Fibroblast of skin of abdomen (primary cell): ENCODE data around the gene TSPO2. TPM values are rescaled to one million over a fixed set of nuclear protein-coding genes. Genes with fewer than 3 reads are reported as not detected.
"Not testable (repeated sequence)": the region's sequence is repeated elsewhere in the genome, so short reads cannot be mapped to it uniquely, and the experiment has no call there.

Experiments
- DNase-seq: peaks from one replicate; pipeline ENCODE4 v3.0.0-alpha.2; 2013
- polyA plus RNA-seq, 2 experiments: library from polyadenylated mRNA; unstranded; fragments of 120-200 nt; gene quantifications; one replicate each; pipeline ENCODE4 v1.2.1, GENCODE V29; 2013; ENCODE audit not compliant: insufficient read length in 2 of 2

TSPO2 gene, protein sequence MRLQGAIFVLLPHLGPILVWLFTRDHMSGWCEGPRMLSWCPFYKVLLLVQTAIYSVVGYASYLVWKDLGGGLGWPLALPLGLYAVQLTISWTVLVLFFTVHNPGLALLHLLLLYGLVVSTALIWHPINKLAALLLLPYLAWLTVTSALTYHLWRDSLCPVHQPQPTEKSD
- not detected for polyA plus RNA-seq (2013, experiment 1 of 2; ENCODE audit: insufficient read length)
- not detected for polyA plus RNA-seq (2013, experiment 2 of 2; ENCODE audit: insufficient read length)

DNA sequence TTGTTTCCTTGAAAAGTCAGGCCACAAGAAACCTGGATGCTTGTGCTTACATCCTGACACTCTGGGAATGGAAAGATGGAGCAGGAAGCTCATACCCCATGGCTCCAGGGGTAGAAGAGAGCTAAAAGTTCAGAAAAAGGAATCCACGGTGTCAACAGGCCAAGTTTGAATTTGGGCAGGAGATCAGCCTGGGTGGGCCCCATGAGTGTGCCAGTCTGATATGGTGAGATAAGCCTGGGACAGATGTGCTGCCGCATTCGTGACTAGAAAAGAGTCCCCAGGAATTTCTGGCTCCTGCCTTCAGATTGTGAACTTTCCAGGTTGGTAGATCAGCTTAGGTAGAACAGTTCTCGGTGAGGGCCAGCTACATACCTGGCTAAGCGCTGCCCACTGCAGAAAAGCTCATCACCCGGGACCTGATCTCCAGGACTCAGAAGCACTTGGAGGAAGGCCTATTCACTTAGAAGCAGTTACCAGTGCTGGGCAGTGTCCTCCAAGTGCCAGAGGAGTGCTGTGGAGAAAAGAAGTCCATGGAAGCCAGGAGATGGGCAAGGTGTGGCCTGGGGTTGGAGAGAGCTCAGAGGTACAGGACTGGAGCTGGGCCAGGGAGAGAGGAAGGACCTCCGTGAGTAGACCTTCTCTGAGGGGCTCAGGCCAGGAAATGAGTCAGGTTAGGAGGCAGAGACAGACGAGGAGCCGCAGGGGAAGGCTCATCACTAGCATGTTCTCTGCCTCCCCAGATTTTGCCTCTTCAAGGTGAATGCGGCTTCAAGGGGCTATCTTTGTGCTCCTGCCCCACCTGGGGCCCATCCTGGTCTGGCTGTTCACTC is at the start of gene TSPO2:
TSS of gene TSPO2 (plus strand) at position 242 of the 830 bp plus-strand sequence. CDS start at position 761, 519 bp downstream.
- no peak for DNase-seq

DNA sequence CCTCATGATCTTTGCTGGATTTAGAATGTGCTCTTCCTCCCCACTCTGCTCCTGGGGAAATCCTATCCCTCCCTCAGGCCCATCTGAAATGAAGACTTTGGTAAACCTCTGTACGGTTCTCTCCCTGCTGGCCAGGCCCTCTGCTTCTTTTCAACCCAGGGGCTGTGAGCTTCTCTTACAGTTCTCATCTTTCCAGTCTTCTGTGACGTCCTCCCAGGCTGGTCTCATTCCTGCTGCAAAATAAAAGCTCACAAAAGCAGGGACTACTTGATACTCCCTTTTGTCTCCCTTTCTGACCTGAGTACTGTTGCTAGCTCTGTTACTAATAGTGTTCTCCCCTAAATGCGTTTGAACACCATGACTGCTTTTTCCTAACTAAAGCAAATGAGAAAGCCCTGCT is 49.5 kb upstream of the TSPO2 start:
- DNase-seq, result no peak

DNA sequence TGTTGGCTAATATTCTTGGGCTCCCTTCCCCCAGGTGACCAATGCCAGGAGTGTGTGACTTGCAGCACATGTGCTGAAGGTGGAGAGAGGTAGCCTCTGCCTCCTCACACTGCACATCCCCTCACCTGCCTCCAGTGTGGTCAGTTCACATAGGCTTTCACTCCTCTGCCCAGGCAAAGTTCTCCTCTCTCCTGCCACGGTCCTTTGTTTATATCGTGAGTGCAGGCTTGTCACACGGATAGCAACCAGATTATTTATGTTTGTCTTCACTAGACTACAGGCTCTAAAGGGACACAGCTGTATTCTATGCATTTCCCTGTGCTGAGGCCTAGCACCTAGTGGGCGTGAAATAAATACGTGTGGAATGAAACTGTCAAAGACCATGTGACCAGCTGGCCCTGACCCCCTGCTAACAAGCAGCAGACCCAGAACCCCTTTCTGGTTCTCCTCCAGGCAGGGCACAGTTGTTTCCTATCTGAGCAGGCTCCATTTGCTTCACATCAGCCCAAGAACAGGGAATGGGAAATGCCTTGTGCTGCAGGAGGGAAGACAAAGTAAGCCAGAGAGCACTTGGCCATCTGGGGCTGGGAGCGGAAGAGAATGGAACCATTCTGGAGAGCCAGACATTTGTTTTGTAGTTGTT is 45.6 kb upstream of the TSPO2 start:
- DNase-seq, result peak; percentile 5

DNA sequence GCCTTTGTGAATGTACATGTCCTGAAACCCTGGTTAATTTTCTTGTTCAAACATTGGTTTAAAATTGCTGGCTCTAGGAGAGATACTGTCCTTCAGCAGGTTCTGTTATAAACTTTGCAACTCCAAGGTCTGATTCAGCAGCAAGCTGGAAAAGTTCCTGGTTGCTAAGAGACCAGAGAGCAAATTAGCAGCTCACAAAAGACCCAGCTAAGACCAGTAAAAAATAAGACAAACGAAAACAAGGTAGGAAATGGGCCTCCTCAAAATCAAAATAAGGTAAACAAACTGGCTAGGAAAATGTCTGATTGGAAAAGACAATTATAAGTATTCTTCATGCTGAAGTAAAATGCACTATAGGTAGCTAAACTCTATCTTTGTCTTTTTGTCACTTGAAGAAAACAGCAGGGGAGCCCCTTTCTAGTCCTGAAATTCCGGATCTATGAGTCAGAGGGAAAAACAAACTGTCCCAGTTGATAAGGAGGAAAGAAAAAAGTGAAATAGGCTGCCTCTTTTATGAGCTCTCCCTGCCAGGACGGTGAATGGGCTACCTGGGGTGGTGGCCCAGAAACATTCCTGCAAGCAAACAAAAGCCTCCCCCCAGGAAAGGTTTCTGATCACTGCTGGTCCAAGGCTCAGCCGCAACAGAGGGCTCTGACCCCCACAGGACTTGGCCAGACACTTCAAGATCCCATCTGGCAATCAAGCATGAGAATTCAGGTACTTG is 44.9 kb upstream of the TSPO2 start:
- DNase-seq, result peak; percentile 57

DNA sequence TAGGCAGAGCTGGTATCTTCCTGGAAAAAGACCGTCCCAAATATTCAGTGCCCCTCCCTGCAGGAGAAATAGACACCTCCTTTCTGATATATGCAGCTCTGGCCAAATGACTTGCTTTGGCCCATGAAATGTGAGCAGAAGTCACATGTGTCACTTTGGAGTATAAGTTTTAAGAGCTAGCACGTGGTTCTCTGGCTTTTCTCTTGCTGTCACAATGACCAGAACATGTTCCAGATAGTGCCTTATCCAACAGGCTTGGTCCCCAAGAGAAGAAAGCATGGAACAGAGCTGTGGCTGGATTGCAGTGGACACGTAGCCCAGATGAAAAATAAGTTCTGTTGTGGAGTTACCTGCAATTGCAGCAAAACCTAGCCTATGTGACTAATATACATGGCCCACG is 43.6 kb upstream of the TSPO2 start:
- DNase-seq, result no peak

DNA sequence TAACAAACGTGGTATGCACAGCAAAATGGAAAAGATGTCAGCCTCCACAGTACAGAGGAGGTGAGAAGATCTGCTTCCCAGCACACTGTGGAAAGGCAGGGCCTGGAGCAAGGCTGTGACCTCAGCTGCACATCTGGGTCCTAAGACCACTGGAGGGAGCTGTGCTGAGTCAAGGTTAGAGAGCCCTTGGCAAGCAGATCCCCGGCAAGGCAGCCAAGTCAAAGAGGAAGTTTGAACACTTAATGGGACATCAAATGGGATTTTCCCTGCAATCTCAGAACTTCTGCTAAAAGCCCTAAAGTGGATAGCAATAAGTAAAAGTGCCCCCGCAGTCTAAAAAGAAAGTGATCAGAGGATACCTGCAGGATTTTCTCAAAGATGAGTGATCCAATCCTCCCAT is 42.7 kb upstream of the TSPO2 start:
- peak; percentile 37 for DNase-seq

DNA sequence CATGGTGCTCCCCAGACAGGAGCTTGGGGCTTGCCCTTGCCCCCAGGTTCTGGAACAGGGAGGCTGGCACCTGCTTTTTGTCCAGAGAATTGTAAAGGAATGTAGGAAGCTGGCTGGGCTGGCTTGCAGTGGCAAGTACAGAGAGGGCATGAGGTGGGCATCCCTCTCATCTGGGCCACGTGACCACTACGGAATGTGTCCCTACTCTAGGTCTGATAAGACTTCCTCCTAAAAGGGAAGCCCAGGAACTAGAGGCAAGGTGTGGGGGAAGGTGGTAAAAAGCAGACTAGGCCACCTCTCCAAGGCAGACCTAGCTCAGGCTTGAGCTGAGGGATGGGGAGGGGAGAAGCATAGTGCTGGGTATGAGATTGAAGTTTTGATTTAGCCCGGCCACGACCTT is 42.0 kb upstream of the TSPO2 start:
- DNase-seq, result no peak

DNA sequence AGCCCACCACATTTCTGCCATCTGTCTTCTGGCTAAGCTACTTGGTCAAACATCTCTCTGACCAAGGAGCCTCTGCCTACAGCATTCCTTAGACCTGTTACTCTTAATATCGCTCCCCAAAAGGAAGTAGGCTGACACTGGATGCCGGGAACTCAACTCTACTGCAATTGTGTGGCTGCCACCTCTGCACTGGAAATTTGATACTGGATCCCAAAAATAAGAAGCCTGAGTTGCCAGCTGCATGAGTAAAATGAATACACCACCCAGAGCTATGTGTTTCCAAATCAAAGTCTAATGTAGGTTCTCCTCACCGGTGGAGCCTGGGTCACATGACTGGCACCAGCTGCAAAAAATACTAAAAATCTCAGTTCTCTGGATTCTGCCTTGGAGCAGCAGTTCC is 40.1 kb upstream of the TSPO2 start:
- DNase-seq, result no peak

DNA sequence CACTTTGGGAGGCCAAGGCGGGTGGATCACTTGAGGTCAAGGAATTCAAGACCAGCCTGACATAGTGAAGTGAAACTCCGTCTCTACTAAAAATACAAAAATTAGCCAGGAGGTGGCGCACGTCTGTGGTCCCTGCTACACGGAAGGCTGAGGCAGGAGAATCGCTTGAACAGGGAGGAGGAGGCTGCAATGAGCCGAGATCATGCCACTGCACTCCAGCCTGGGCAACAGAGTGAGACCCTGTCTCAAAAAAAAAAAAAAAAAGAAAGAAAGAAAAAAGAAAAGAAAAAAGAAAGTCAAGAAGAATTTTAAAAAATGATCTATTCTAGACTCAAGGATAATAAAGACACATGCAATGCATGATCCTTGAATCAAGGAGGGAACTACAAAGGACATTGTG is 36.0 kb upstream of the TSPO2 start:
- peak; percentile 45 for DNase-seq

DNA sequence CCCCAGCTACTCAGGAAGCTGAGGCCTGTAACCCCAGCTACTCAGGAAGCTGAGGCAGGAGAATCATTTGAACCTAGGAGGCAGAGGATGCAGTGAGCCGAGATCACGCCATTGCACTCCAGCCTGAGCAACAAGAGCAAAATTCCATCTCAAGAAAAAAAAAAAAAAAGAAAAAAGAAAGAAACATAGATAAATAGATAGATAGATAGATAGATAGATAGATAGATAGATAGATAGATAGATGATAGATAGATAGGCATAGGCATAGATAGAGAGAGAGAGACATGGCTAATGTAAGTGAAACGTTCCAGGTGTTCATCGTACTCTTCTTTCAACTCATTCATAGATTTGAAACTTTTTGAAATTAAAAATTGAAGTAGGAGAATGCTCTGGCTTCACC is 35.3 kb upstream of the TSPO2 start:
- not testable (repeated sequence) for DNase-seq

DNA sequence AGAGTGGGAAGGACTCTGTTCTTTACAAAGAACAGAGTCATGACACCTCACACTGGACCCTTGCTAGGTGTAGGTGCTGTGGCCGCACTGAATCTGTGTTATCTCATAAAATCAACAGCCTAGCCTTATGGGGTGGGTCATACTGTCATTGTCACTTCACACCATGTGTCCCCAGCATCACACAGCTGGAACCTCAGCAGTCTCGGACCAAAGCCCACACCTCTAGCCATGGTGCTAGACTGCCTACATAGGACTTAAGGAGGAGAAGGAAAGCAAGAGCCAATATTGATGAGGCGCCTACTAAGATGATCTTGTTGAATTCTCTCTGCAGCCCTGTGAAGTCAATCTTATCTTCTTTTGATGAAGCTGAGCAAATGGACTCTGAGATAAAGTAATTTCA is 34.3 kb upstream of the TSPO2 start:
- no peak for DNase-seq

DNA sequence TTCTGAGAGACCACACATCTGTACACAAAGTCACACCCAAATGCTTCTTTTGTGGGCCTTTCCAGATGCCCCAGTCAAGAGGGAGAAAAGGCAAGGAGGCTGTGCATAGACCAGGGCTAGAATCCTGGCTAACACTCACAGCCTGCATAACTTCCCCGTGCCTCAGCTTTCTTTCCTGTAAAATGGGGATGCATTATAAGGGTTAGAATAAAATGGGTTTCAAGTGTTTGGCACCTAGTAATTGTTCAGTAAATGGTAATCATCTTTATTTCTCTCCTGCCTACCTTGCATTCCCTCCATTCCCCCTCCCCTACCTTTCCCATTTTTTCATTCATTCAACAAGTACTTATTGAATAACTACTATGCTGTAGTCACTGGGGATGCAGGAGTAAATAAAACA is 32.6 kb upstream of the TSPO2 start:
- DNase-seq, result no peak

DNA sequence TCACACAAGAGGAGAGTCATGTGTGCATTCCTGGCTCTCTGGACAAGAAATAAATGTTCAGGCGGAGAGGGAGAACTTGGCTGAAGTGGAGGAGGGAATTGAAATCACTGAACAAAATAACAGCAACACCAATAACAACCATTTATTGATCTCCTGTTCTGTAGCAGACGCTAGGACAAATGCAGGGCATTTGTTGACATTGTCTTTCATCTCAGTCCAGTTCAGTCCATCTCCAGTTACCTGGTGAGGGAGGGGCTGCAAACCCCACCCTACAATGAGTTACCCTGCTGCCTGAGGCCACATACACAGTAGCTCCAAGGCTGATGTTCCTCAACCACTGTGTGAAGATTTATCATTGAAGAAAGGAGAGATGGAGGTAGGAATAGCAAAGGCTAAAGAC is 30.6 kb upstream of the TSPO2 start:
- DNase-seq, result no peak

DNA sequence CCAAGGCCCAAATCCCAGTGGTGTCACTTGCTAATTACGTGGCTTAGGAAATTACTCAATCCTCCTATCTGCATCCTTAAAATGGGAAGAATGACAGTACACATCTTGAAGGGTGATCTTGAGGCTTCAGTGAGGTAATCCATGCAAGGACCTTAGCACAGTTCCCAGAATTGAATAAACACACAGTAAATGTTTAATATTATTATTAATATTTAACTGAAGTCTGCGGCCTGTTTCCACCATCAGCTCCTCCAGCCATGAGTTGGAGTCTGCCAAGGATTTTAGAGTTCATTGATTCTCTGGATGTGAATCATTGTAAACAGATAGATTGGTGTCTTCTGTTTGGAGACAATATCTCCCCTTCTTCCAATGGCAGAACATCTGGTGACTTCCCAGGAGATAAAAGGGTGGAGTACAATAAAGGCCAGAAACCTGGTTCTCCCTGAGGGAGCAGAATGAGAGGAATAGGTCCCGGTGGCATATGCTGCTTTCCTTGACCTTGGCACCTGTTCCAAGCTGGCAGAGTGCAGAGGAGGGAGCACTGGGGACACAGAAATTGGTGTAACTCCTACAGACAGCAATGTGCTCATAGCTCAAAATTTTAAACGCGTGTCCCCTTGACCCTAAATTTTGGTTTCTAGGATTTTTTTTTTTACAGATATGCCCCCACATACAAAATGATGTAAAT is 28.7 kb upstream of the TSPO2 start:
- no peak for DNase-seq

DNA sequence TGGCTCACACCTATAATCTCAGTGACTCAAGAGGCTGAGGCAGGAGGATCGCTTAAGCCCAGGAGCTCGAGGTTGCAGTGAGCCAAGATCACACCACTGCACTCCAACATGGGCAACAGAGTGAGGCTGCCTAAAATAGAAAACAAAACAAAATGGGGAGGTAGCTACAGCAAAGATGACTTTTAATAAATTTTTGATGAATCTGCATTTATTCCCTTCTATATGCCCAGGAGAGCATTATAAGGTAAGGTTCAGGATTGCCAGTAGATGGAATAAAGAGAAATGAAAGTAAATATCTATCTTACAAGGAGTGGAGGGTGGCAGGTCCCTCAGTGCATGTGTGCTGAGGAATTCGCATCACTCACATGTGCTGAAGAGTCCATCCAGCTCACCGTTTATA is 27.5 kb upstream of the TSPO2 start:
- no peak for DNase-seq

DNA sequence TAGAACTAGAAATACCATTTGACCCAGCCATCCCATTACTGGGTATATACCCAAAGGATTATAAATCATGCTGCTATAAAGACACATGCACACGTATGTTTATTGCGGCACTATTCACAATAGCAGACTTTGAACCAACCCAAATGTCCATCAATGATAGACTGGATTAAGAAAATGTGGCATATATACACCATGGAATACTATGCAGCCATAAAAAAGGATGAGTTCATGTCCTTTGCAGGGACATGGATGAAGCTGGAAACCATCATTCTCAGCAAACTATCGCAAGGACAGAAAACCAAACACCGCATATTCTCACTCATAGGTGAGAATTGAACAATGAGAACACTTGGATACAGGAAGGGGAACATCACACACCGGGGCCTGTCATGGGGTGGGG is 26.4 kb upstream of the TSPO2 start:
- not testable (repeated sequence) for DNase-seq

DNA sequence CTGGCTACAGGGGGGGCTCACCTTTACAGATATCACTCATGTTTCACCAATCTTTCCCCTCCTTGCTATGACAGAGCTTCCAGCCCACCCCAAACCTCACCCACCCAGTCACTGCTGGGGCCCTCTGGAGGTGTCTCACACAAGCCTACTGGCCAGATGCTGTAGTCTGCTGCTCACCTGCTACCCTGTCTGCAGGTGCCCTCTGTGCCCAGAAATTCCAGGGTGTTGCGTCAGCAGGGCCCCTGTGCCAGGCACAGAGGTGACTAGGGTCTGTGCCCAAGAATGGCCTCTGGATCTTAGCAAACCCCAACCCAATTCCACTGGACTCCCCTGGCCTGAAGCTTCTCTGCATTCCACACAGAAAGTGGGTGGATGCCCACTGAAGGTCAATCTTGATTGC is 24.6 kb upstream of the TSPO2 start:
- no peak for DNase-seq

DNA sequence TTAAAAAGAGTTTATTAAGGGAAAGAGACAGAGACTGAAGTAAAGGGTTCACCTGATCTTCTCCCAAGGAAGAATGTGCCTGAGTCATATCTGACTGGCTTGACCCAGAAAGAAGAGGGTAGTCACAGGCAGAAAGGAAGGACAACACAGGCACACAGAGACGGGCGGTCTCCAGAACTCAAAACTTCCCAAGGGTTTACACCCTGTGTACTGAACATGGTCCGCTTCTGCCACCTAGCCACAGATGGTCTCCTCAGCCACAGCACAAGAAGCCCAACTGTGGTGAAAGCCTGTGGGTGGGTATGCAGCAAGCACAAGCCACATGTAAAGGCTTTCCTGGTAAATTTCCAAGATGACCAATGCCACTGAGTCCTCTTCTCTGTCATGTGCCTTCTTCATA is 20.4 kb upstream of the TSPO2 start:
- DNase-seq, result peak; percentile 79

DNA sequence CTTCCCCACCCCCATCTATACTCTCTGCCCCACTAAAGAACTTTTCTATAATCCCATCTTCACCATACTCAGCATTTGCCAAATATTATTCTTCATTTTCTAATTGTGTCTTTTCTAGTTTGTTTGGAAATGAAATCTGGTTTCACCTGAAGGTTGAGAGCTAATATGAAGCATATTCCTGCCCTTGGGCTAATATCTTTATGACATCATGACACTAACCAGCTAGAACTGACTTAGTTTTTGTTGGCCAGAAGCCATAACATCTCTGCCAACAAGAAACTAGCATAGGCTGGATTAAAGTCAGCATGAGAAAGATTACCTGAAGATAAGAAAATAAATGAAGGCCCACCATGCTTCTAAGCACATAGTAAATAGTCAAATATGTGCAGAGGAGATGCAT is 20.0 kb upstream of the TSPO2 start:
- no peak for DNase-seq

DNA sequence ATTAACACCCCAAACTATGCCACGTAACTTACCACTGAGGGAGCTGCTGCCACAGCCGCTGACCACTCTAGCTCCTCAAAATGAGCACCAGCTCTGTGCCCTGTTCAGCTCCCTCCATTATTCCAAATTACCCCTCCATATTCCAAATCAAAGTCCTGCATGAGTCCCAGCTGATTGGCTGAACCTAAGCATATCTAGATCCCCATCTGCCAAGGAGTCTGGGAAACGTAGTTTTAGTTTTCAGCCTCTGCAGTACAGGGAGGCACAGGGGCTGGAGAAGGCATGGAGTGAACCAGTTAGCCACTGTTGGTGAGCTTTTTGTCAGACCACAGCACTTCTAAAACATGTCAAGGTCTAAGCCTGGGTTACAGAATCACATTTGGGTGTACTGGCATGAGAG is 19.2 kb upstream of the TSPO2 start:
- DNase-seq, result no peak

DNA sequence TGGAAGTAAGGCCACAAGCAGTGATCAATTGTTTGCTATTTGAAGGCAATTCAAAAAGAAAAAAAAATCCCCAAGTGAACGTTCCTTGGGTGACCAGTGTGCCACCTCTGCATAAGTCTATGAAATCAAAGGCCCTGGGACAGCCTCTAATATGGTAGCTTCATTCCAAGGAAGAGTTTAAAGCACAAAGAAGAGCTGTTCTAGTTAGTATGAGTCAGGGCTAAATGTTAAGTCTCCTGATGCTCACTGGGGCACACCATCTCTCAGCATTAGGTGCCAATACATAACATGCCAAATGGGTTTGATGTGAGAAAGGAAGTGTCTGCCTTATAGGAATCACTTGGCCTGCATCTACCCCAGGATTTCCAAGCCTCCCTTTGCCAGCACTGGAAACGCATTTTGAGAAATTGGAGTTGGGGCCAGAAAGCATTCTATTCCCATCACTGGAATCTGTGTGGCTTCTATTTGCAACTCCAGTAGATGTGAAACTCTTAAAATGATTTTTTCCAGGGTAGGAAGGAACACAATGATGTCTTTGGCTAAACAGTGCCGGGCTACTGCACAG is 16.2 kb upstream of the TSPO2 start:
- no peak for DNase-seq

DNA sequence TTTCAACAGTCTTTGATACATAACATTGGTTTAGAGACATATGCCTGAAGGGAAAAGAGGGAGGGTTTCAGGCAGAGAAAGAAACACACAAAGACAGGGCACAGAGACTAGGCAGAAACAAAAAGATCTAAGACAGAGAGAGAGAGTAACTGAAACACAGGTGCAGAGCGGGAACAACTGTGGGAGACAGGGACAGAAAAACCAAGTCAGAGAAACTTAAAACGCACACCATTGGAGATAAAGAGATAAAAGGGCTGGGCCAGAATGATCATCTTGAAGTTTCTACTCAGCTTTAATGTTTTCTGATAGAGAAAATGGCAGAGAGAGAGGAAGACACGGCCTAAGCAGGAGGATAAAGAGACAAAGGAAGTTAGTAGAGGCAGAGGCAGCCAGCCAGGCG is 15.0 kb upstream of the TSPO2 start:
- DNase-seq, result no peak
